KOPT-K1 (cell line): ENCODE results near the gene CYP2A6.
A peak's percentile ranks its signal among the peaks of the same experiment; 100 is the strongest.
"Not testable (repeated sequence)": the region's sequence is repeated elsewhere in the genome, so short reads cannot be mapped to it uniquely, and the experiment has no call there.

Experiments used
- H3K27ac ChIP-seq: fragments of 200-600 bp; sonication (generic); 2 replicates; pipeline ENCODE4 v1.5.1; 2016; ENCODE audit warnings: antibody characterized with exemption, mild to moderate bottlenecking, low read depth, low read length; ENCODE audit not compliant: poor library complexity, severe bottlenecking
- H3K36me3 ChIP-seq: fragments of 200-600 bp; sonication (generic); 2 replicates; pipeline ENCODE4 v1.5.1; 2017; ENCODE audit warnings: antibody characterized with exemption, mild to moderate bottlenecking, low read length, moderate library complexity; ENCODE audit not compliant: insufficient read depth
- H3K9me3 ChIP-seq: fragments of 200-600 bp; sonication (generic); 2 replicates; pipeline ENCODE4 v1.5.1; 2017; ENCODE audit warnings: antibody characterized with exemption, low read length, mild to moderate bottlenecking; ENCODE audit not compliant: insufficient read depth, poor library complexity, severe bottlenecking

Gene CYP2A6

GRCh38 chr19:40812571-40812970 is 37.7 kb downstream of the CYP2A6 start:
- H3K27ac ChIP-seq, H3K9me3 ChIP-seq: not testable (repeated sequence)
- peaks cover 29% of the 10 kb centered on the region for H3K36me3 ChIP-seq

GRCh38 chr19:40811478-40812341 is 38.5 kb downstream of the CYP2A6 start:
- Histone ChIP-seq H3K9me3 (no peaks in the 10 kb centered on the region), H3K36me3 (peaks cover 37% of the 10 kb centered on the region), H3K27ac (no peak overlapping the region)

- H3K27ac ChIP-seq, H3K9me3 ChIP-seq: not testable (repeated sequence)
- peaks cover 46% of the 10 kb centered on the region for H3K36me3 ChIP-seq
Measured at GRCh38 chr19:40810649-40811408, 39.4 kb downstream of the CYP2A6 start.

GRCh38 chr19:40810160-40810559 is 40.1 kb downstream of the CYP2A6 start:
- H3K27ac ChIP-seq = no peak overlapping the region
- no peaks in the 10 kb centered on the region for H3K9me3 ChIP-seq
- H3K36me3 ChIP-seq = peaks cover 53% of the 10 kb centered on the region

GRCh38 chr19:40809358-40810086 is 40.7 kb downstream of the CYP2A6 start:
- Histone ChIP-seq H3K9me3 (no peaks in the 10 kb centered on the region), H3K36me3 (peaks cover 59% of the 10 kb centered on the region), H3K27ac (no peak overlapping the region)

GRCh38 chr19:40808497-40808896 is 41.8 kb downstream of the CYP2A6 start:
- Histone ChIP-seq H3K27ac (no peak overlapping the region), H3K36me3 (peaks cover 69% of the 10 kb centered on the region), H3K9me3 (no peaks in the 10 kb centered on the region)

- Histone ChIP-seq H3K36me3 (peaks cover 75% of the 10 kb centered on the region), H3K27ac (no peak overlapping the region), H3K9me3 (no peaks in the 10 kb centered on the region)
Measured at GRCh38 chr19:40808021-40808325, 42.3 kb downstream of the CYP2A6 start.

- H3K27ac ChIP-seq = no peak overlapping the region
- H3K36me3 ChIP-seq = peaks cover 80% of the 10 kb centered on the region
- H3K9me3 ChIP-seq = no peaks in the 10 kb centered on the region
Measured at GRCh38 chr19:40807147-40808020, 42.9 kb downstream of the CYP2A6 start.

GRCh38 chr19:40806423-40807146 is 43.7 kb downstream of the CYP2A6 start:
- peaks cover 88% of the 10 kb centered on the region for H3K36me3 ChIP-seq
- no peaks in the 10 kb centered on the region for H3K9me3 ChIP-seq
- no peak overlapping the region for H3K27ac ChIP-seq

- peaks cover 97% of the 10 kb centered on the region for H3K36me3 ChIP-seq
- H3K27ac ChIP-seq = no peak overlapping the region
- no peaks in the 10 kb centered on the region for H3K9me3 ChIP-seq
Measured at GRCh38 chr19:40805258-40805868, 44.9 kb downstream of the CYP2A6 start.

- Histone ChIP-seq H3K9me3 (no peaks in the 10 kb centered on the region), H3K27ac (no peak overlapping the region), H3K36me3 (peaks cover 92% of the 10 kb centered on the region)
Measured at GRCh38 chr19:40804783-40805242, 45.4 kb downstream of the CYP2A6 start.

GRCh38 chr19:40803857-40804782 is 46.1 kb downstream of the CYP2A6 start:
- no peaks in the 10 kb centered on the region for H3K9me3 ChIP-seq
- peaks cover 85% of the 10 kb centered on the region for H3K36me3 ChIP-seq
- H3K27ac ChIP-seq = peak overlapping the region; percentile 27
